ENCODE results near the gene GRK6. TPM values are rescaled to one million over a fixed set of nuclear protein-coding genes. Genes with fewer than 3 reads are reported as not detected.

The GRK6 gene
- total RNA-seq, 6 donors from 2014 or later, result 26.8 to 85.9 (median 56.6) TPM

DNA sequence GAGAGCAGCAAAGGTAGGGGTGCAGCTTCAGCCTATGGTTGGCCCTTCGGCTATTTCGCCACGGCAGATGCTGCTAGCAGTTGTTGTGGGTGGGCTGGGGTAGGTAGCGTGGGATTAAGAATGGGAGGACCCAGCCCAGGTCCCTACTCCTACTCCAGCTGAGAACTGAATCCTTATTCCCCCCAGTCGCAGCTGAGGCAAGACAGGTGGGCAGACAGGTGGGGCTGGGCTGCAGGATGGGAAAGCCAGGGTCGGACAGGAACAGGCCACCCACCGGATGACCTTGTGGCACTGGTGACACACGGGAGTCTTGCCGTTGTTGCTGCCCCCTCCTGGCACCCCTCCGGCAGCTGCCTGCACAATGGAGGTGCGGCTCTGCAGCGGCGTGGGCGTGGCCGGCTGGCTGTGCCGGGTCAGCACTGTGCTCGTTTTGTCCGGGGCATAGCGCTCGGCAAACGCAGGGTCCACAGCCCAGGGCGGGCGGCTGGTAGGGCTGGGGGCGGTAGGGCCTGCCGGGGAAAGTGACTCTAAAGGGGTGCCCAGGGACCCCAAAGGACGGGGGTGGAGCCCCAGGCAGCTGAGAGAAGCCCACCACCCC is 62.7 kb downstream of the GRK6 start:
- no peak overlapping the region for H3K4me3 ChIP-seq
- peaks cover 14 to 34% (median 18%) of the 10 kb centered on the region in 4 donors for H3K4me1 ChIP-seq
- no peak for TF ChIP-seq POLR2AphosphoS5 (IDR thresholded peaks at IDR 0.05)
- no peak for TF ChIP-seq EP300 (IDR thresholded peaks at IDR 0.05)
- no peaks in the 10 kb centered on the region for H3K9me3 ChIP-seq
- peaks cover 4 to 79% (median 55%) of the 10 kb centered on the region in 4 donors for H3K36me3 ChIP-seq
- 78 to 82% methylated on average over 8 to 25 of the region's 26 CpGs for WGBS, 2 donors
- DNase-seq (peak in 1 of 2 donors; percentile 84), ATAC-seq (ENCODE audit: low FRiP score in 2 of 2) (no peak)
- no peak overlapping the region for H3K27ac ChIP-seq
- no peaks in the 10 kb centered on the region for H3K27me3 ChIP-seq

DNA sequence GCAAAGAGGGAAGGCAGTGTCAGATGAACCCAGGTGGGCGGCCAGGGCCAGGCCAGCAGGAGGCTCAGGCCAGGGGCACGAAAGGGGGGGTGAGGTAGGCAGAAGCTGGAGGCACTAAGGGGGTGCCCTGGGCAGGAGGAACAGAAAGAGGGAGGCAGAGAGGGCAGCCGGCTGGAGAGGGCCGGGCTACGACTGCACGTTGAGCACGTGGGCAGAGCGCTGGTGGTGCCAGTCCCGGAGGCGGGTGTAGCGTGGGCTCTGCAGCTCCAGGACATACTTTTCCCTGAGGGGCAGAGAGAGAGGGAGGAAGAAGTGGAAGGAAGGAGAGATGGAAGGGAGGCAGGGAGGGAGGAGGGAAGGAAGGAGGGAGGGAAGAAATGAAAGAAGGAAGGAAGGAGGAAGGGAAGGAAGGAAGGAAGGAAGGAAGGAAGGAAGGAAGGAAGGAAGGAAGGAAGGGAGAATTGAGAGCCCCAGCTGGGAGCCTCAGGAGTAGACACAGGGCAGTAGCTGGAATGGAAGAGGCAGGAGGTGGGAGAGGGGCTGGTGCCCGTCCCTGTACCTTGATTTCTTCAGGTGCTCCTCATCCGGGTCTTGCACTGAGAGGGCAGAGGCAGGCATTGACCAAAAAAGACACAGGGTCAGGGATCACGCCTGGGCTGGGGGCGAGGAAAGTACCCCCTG is 64.0 kb downstream of the GRK6 start:
- no peak for TF ChIP-seq POLR2A (IDR thresholded peaks at IDR 0.05)
- TF ChIP-seq, protein P1, sequence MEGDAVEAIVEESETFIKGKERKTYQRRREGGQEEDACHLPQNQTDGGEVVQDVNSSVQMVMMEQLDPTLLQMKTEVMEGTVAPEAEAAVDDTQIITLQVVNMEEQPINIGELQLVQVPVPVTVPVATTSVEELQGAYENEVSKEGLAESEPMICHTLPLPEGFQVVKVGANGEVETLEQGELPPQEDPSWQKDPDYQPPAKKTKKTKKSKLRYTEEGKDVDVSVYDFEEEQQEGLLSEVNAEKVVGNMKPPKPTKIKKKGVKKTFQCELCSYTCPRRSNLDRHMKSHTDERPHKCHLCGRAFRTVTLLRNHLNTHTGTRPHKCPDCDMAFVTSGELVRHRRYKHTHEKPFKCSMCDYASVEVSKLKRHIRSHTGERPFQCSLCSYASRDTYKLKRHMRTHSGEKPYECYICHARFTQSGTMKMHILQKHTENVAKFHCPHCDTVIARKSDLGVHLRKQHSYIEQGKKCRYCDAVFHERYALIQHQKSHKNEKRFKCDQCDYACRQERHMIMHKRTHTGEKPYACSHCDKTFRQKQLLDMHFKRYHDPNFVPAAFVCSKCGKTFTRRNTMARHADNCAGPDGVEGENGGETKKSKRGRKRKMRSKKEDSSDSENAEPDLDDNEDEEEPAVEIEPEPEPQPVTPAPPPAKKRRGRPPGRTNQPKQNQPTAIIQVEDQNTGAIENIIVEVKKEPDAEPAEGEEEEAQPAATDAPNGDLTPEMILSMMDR (IDR thresholded peaks at IDR 0.05), result no peak
- TF ChIP-seq EP300 (IDR thresholded peaks at IDR 0.05), result no peak
- TF ChIP-seq POLR2AphosphoS5 (IDR thresholded peaks at IDR 0.05), result no peak
- peaks cover 26 to 46% (median 30%) of the 10 kb centered on the region in 4 donors for H3K4me1 ChIP-seq
- no peak overlapping the region for H3K4me3 ChIP-seq
- ATAC-seq (ENCODE audit: low FRiP score in 2 of 2) (no peak), DNase-seq (peak in 1 of 2 donors; percentile 49)
- 84 to 90% methylated on average over 15 of the region's 15 CpGs for WGBS, 2 donors
- H3K27ac ChIP-seq, result no peak overlapping the region
- H3K36me3 ChIP-seq, result peaks cover 4 to 70% (median 50%) of the 10 kb centered on the region in 4 donors
- H3K27me3 ChIP-seq, result no peaks in the 10 kb centered on the region
- no peaks in the 10 kb centered on the region for H3K9me3 ChIP-seq

DNA sequence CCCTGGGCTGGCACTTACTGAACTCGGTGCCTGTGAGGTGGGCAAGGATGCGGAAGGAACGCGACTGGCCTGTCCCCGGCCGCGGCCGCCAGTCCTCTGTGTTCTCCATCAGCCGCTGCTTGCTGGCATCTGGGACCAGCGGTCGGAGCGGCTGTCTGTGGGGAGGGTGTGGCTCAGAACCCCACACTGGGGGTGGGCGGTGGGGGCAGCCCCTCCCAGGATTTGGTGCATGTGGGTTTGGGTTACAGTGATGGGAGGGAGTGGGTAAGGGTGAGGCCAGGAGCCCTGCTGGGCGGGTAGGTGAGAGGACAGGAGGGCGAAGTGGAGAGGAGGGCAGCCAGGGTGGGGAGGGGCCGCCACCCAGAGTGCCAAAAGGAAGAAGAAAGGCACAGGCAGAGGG is 64.5 kb downstream of the GRK6 start:
- ATAC-seq (ENCODE audit: low FRiP score in 2 of 2) (no peak), DNase-seq (peak in 1 of 2 donors; percentile 73)
- peak overlapping the region in 1 of 4 donors; percentile 19 for H3K27ac ChIP-seq
- no peaks in the 10 kb centered on the region for H3K9me3 ChIP-seq
- H3K4me3 ChIP-seq, result no peak overlapping the region
- H3K27me3 ChIP-seq, result no peaks in the 10 kb centered on the region
- peaks cover 32 to 51% (median 36%) of the 10 kb centered on the region in 4 donors for H3K4me1 ChIP-seq
- WGBS, 2 donors, result 96% methylated on average over 4 to 16 of the region's 16 CpGs
- TF ChIP-seq, protein P1 (IDR thresholded peaks at IDR 0.05), result no peak
- no peak for TF ChIP-seq POLR2AphosphoS5 (IDR thresholded peaks at IDR 0.05)
- no peak for TF ChIP-seq POLR2A (IDR thresholded peaks at IDR 0.05)
- TF ChIP-seq EP300 (IDR thresholded peaks at IDR 0.05), result no peak
- peaks cover 4 to 65% (median 48%) of the 10 kb centered on the region in 4 donors for H3K36me3 ChIP-seq

DNA sequence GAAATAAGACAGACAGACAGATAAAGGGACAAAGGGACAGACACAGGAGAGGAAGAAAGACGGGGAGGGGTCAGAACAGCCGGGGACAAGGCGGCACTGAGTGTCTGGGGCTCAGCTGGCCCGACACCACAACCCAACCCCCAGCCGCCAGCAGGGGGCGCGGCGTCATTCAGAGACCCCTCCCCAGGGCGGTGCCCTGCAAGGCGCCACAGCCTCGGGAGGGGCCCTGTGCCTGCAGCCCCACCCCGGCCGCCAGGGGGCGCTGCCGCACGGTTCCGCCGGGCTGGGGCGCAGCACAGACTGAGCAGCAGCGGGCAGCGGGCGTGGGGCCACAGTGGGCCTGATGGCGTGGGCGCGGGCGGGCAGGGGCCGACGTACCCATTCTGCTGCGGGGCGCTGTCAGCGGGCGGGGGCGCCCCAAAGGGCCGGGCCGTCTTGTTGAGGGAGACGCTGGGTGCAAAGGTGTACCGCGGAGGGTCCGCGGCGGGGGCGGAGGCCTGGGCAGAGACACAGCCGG is 65.0 kb downstream of the GRK6 start:
- peak in 1 of 2 donors; percentile 89 for DNase-seq
- Histone ChIP-seq H3K4me3 (no peak overlapping the region), H3K4me1 (peaks cover 37 to 56% (median 41%) of the 10 kb centered on the region in 4 donors), H3K36me3 (peaks cover 4 to 60% (median 47%) of the 10 kb centered on the region in 4 donors), H3K9me3 (no peaks in the 10 kb centered on the region), H3K27me3 (no peaks in the 10 kb centered on the region), H3K27ac (peak overlapping the region in 1 of 4 donors; percentile 19)
- peak in 1 of 2 donors; percentile 38 for ATAC-seq (ENCODE audit: low FRiP score in 2 of 2)
- WGBS, 2 donors, result 68 to 77% methylated on average over 20 to 34 of the region's 43 CpGs
- no peak for TF ChIP-seq POLR2A (IDR thresholded peaks at IDR 0.05)
- TF ChIP-seq, protein P1 (IDR thresholded peaks at IDR 0.05), result peak; percentile 41 to 77 (median 64)

DNA sequence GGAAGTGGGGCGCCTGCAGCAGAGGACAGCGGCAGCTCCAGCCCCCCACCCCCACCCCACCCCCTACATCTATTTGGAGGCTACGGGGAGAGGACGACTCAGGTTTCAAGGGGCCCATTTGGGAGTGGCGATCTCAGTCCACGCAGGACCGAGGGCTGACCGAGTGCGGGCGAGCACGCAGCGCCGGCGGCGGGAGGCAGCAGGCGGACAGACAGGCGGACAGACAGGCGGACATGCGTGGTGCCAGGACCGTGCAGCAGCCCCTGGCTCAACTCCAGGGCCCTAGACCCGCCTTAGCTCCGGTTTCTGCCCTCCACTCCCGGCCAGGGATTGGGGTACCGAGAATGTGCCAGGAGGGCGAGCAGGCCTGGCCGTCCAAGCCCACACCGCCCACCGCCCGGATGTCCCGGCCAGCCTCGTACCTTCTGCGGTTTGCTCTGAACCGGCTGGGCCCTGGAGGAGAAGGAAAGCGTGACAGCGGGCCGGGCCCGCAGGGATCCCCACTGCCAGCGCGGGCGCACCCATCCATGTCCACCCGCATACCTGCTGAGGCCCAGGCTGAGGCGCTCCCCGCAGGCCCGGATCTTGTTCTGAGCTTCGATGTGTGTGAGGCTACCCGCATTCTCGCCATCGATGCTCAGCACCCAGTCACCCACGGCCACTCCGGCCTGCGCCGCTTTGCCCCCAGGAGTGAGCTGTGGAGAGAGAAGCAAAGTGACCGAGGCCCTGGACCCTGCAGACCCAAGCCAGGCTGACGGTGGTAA is 65.7 kb downstream of the GRK6 start:
- no peak for TF ChIP-seq EP300 (IDR thresholded peaks at IDR 0.05)
- no peak for TF ChIP-seq POLR2A (IDR thresholded peaks at IDR 0.05)
- TF ChIP-seq, protein P1 (IDR thresholded peaks at IDR 0.05), result no peak
- no peak for TF ChIP-seq POLR2AphosphoS5 (IDR thresholded peaks at IDR 0.05)
- Histone ChIP-seq H3K9me3 (no peaks in the 10 kb centered on the region), H3K36me3 (peaks cover 4 to 57% (median 44%) of the 10 kb centered on the region in 4 donors), H3K27me3 (no peaks in the 10 kb centered on the region), H3K4me3 (no peak overlapping the region), H3K4me1 (peaks cover 39 to 63% (median 45%) of the 10 kb centered on the region in 4 donors), H3K27ac (no peak overlapping the region)
- ATAC-seq (ENCODE audit: low FRiP score in 2 of 2), result no peak
- 85 to 96% methylated on average over 33 to 45 of the region's 54 CpGs for WGBS, 2 donors
- peak in 1 of 2 donors; percentile 82 for DNase-seq
